Activated naive CD4-positive, alpha-beta T cell treated with anti-CD3 and anti-CD28 coated beads for 36 hours (primary cell): ENCODE data around the gene LMAN2. TPM values are rescaled to one million over a fixed set of nuclear protein-coding genes. Genes with fewer than 3 reads are reported as not detected.

ENCODE experiments used
- total RNA-seq, 2 experiments: library from RNA; stranded (reverse); gene quantifications; one replicate each; pipeline ENCODE4 v1.2.3, GENCODE V29; 2021

The LMAN2 gene
- total RNA-seq, 2 experiments from 2014 or later: 82.2 to 83.9 TPM

Other genes starting within 250 kb of the LMAN2 start
- gene NSD1, start 217.9 kb downstream of the LMAN2 start, total RNA-seq: 10 to 100 TPM; 50.2 to 51.7 TPM
- gene RAB24, start 47.9 kb downstream of the LMAN2 start, total RNA-seq: 10 to 100 TPM; 10.9 to 13.2 TPM
- 100 to 1,000 TPM; 253 to 254 TPM for gene PRELID1, start 47.9 kb downstream of the LMAN2 start, total RNA-seq
- 10 to 100 TPM; 45.0 to 51.7 TPM for gene MXD3, start 39.8 kb downstream of the LMAN2 start, total RNA-seq
- gene RGS14, start 6.3 kb upstream of the LMAN2 start, total RNA-seq: 10 to 100 TPM; 34.6 to 39.2 TPM
- not detected for gene SLC34A1, start 32.8 kb upstream of the LMAN2 start, total RNA-seq
- gene PFN3, start 49.0 kb upstream of the LMAN2 start, total RNA-seq: not detected
- 1 to 10 TPM; 3.2 to 5.4 TPM for gene F12, start 57.9 kb upstream of the LMAN2 start, total RNA-seq
- gene GRK6, start 75.0 kb upstream of the LMAN2 start, total RNA-seq: 100 to 1,000 TPM; 117 to 133 TPM
- gene PRR7, start 95.1 kb upstream of the LMAN2 start, total RNA-seq: 1 to 10 TPM; 7.4 to 8.2 TPM
- gene DBN1, start 122.0 kb upstream of the LMAN2 start, total RNA-seq: 10 to 100 TPM; 20.8 to 22.4 TPM
- 10 to 100 TPM; 41.2 to 42.2 TPM for gene PDLIM7, start 145.9 kb upstream of the LMAN2 start, total RNA-seq
- gene DOK3, start 158.2 kb upstream of the LMAN2 start, total RNA-seq: 1 to 10 TPM in 1 of 2 experiments, under 1 TPM in 1; 0.37 to 1.3 TPM
- gene DDX41, start 165.3 kb upstream of the LMAN2 start, total RNA-seq: 100 to 1,000 TPM; 142 to 147 TPM
- gene FAM193B, start 202.9 kb upstream of the LMAN2 start, total RNA-seq: 10 to 100 TPM; 87.4 to 87.8 TPM
- 100 to 1,000 TPM; 110 TPM for gene TMED9, start 240.5 kb upstream of the LMAN2 start, total RNA-seq
- 10 to 100 TPM in 1 of 2 experiments, 1 to 10 TPM in 1; 9.9 to 13.6 TPM for gene B4GALT7, start 248.5 kb upstream of the LMAN2 start, total RNA-seq